ENCODE results near the gene MGAT5.

The MGAT5 gene

DNA sequence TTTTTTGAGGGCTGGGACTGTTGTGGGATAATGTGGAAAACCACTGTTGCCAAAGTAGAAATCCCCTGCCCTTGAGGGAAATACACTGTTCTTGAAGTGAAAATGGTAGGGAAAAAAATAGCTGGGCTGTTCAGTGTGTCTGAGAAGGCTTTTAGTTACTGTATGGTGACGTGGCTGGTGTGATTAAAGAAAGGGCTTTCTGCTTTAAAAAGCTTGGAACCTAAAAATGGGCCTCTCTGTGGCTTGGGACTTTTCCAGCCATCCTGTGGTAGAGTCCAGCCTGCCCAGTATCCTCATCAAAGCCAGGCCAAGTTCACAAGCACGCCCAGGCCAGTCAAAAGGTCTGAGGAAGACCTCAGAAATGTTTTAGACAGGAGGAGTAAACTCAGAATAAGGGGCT, 6.8 kb downstream of the MGAT5 start:
- Histone ChIP-seq H3K9me3 (ENCODE audit: low read length) (no peaks in the 10 kb centered on the region), H4K20me1 (ENCODE audit: insufficient read depth, low read length) (no peaks in the 10 kb centered on the region), H3K36me3 (ENCODE audit: insufficient read depth, low read length) (peaks cover 9% of the 10 kb centered on the region; the same call in 1 of the 2 replicates), H3K4me1 (ENCODE audit: insufficient read depth, low read length, severe bottlenecking) (peaks cover 98% of the 10 kb centered on the region), H3K27me3 (ENCODE audit: insufficient read depth, low read length) (no peaks in the 10 kb centered on the region), H2AFZ (ENCODE audit: low read length) (no peak overlapping the region), H3K4me2 (ENCODE audit: low read length) (peak overlapping the region; percentile 77), H3F3A (ENCODE audit: insufficient read depth, low read length) (peaks cover 16% of the 10 kb centered on the region), H3K79me2 (ENCODE audit: insufficient read depth, low read length) (peaks cover 64% of the 10 kb centered on the region), H3K9me2 (ENCODE audit: low read depth, low read length) (no peaks in the 10 kb centered on the region), H3K27ac (ENCODE audit: low read depth, low read length, poor library complexity, severe bottlenecking) (peak overlapping the region; percentile 98), H3K9ac (ENCODE audit: low read length) (peak overlapping the region; percentile 80), H3K4me3 (ENCODE audit: low read depth, low read length, poor library complexity, severe bottlenecking) (peak overlapping the region; percentile 68)
- TF ChIP-seq EZH2 (IDR thresholded peaks at IDR 0.05; ENCODE audit: borderline replicate concordance, low read length) = no peak

DNA sequence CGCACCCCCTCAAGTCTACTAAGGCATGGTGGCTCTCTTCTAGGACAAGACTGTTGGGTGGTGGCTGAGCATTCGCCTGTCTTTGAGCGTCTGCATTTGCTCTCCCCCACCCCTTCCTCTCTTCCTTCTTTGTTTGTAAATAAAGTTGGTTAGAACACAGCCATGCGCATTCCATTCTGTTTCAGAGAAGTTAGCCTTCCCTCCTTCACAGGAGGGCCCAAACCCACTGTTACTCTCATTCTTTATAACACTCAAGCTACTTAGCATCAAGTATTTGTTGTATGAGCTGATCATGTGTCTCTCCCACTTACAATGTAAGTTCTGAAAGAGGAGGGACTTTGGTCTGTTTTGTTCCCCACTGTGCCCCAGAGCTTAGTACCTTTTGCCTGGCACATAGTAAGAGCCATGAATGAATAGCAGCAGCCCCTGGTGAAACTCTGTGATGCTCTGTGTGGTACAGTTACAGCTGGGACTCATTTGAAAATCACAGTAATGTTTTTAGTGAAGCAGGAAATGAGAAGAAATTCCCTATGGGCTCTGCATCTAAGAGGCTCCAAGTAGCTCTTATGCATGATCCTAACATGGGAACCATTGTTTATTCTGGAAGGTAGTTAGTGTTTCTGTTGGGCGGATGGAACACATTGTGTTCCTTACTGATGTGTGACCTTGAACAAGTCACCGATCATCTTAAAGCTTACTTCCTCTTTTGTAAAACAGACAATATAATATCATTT, 7.7 kb downstream of the MGAT5 start:
- Histone ChIP-seq H3K79me2 (ENCODE audit: insufficient read depth, low read length) (peaks cover 58% of the 10 kb centered on the region), H3K4me2 (ENCODE audit: low read length) (peak overlapping the region; percentile 77), H3F3A (ENCODE audit: insufficient read depth, low read length) (peaks cover 16% of the 10 kb centered on the region), H3K36me3 (ENCODE audit: insufficient read depth, low read length) (peaks cover 9% of the 10 kb centered on the region; the same call in 1 of the 2 replicates), H4K20me1 (ENCODE audit: insufficient read depth, low read length) (no peaks in the 10 kb centered on the region), H3K27ac (ENCODE audit: low read depth, low read length, poor library complexity, severe bottlenecking) (peak overlapping the region; percentile 98), H3K4me3 (ENCODE audit: low read depth, low read length, poor library complexity, severe bottlenecking) (peak overlapping the region; percentile 68), H3K9me3 (ENCODE audit: low read length) (no peaks in the 10 kb centered on the region), H3K27me3 (ENCODE audit: insufficient read depth, low read length) (no peaks in the 10 kb centered on the region), H2AFZ (ENCODE audit: low read length) (no peak overlapping the region), H3K9me2 (ENCODE audit: low read depth, low read length) (no peaks in the 10 kb centered on the region), H3K9ac (ENCODE audit: low read length) (peak overlapping the region; percentile 80), H3K4me1 (ENCODE audit: insufficient read depth, low read length, severe bottlenecking) (peaks cover 94% of the 10 kb centered on the region)
- TF ChIP-seq, protein P1, sequence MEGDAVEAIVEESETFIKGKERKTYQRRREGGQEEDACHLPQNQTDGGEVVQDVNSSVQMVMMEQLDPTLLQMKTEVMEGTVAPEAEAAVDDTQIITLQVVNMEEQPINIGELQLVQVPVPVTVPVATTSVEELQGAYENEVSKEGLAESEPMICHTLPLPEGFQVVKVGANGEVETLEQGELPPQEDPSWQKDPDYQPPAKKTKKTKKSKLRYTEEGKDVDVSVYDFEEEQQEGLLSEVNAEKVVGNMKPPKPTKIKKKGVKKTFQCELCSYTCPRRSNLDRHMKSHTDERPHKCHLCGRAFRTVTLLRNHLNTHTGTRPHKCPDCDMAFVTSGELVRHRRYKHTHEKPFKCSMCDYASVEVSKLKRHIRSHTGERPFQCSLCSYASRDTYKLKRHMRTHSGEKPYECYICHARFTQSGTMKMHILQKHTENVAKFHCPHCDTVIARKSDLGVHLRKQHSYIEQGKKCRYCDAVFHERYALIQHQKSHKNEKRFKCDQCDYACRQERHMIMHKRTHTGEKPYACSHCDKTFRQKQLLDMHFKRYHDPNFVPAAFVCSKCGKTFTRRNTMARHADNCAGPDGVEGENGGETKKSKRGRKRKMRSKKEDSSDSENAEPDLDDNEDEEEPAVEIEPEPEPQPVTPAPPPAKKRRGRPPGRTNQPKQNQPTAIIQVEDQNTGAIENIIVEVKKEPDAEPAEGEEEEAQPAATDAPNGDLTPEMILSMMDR (IDR thresholded peaks at IDR 0.05; ENCODE audit: low read length) = no peak
- TF ChIP-seq EZH2 (IDR thresholded peaks at IDR 0.05; ENCODE audit: borderline replicate concordance, low read length) = no peak

DNA sequence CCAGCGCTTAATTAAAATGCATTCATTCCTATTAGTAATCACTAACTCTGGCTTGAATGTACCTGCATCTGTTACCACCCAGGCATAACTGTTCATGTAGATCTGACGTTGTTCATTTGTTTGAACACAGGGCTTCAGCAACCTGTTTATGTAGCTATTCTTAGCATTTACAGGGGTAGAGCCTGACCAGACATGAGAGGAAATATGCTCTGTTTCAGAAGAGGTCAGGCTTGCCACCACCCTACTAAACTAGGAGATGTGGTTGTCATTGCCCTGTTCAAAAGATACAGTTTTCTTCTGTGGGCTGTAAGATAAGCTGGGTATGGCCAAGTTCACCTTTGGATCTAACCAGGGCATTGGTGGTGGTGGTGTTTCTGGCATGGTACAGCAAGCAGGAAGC, 8.8 kb downstream of the MGAT5 start:
- H3K4me1 ChIP-seq (ENCODE audit: insufficient read depth, low read length, severe bottlenecking) = peaks cover 94% of the 10 kb centered on the region
- H3K9me3 ChIP-seq (ENCODE audit: low read length) = no peaks in the 10 kb centered on the region
- H3K79me2 ChIP-seq (ENCODE audit: insufficient read depth, low read length) = peaks cover 50% of the 10 kb centered on the region
- no peaks in the 10 kb centered on the region for H3K9me2 ChIP-seq (ENCODE audit: low read depth, low read length)
- H3K27me3 ChIP-seq (ENCODE audit: insufficient read depth, low read length) = no peaks in the 10 kb centered on the region
- TF ChIP-seq, protein P1 (IDR thresholded peaks at IDR 0.05; ENCODE audit: low read length) = no peak
- TF ChIP-seq EZH2 (IDR thresholded peaks at IDR 0.05; ENCODE audit: borderline replicate concordance, low read length) = no peak
- H3K4me2 ChIP-seq (ENCODE audit: low read length) = peak overlapping the region; percentile 77
- no peak overlapping the region for H2AFZ ChIP-seq (ENCODE audit: low read length)
- peak overlapping the region; percentile 80 for H3K9ac ChIP-seq (ENCODE audit: low read length)
- no peaks in the 10 kb centered on the region for H4K20me1 ChIP-seq (ENCODE audit: insufficient read depth, low read length)
- peaks cover 9% of the 10 kb centered on the region; the same call in 1 of the 2 replicates for H3K36me3 ChIP-seq (ENCODE audit: insufficient read depth, low read length)
- peak overlapping the region; percentile 98 for H3K27ac ChIP-seq (ENCODE audit: low read depth, low read length, poor library complexity, severe bottlenecking)
- H3K4me3 ChIP-seq (ENCODE audit: low read depth, low read length, poor library complexity, severe bottlenecking) = peak overlapping the region; percentile 68
- H3F3A ChIP-seq (ENCODE audit: insufficient read depth, low read length) = peaks cover 16% of the 10 kb centered on the region
